Panc1 (cell line): ENCODE measurements around the gene THSD7A. TPM values are rescaled to one million over a fixed set of nuclear protein-coding genes. Genes with fewer than 3 reads are reported as not detected.

Experiments used
- ATAC-seq: fragments of 200-7000 bp; cut with Tn5 transposase; 2 replicates; pipeline ENCODE4 v1.9.1; 2020; ENCODE audit warnings: mild to moderate bottlenecking, moderate library complexity
- BruUV-seq: library from RNA; stranded (reverse); fragments of 400-500 nt; replicated peaks from 2 replicates; lab custom pipeline; 2021; lab: Mats Ljungman, UMichigan
- CTCF ChIA-PET: fragments of 300-600 bp; sonication (Branson Sonifier 250); formaldehyde crosslinking; loops from one replicate; lab custom pipeline; 2022; ENCODE audit warnings: antibody characterized with exemption; lab: Charles Lee
- POLR2A ChIA-PET: fragments of 300-600 bp; sonication (Branson Sonifier 250); formaldehyde crosslinking; loops from one replicate; lab custom pipeline; 2022; ENCODE audit warnings: antibody characterized with exemption; lab: Charles Lee
- DNase-seq: peaks from one replicate; pipeline ENCODE4 v3.0.0-alpha.2; 2010; ENCODE audit warnings: low read depth, low spot score
- H3K27ac ChIP-seq: 2 replicates; pipeline ENCODE4 v1.5.1; 2011; ENCODE audit warnings: mild to moderate bottlenecking, low read length, inconsistent platforms
- H3K27me3 ChIP-seq: fragments of 200-500 bp; sonication (Bioruptor generic); 2 replicates; pipeline ENCODE4 v1.6.0; 2014; ENCODE audit warnings: low read length, inconsistent platforms; ENCODE audit not compliant: control insufficient read depth, insufficient read depth
- H3K36me3 ChIP-seq: fragments of 200-500 bp; sonication (Bioruptor generic); 2 replicates; pipeline ENCODE4 v1.5.1; 2014; ENCODE audit warnings: inconsistent platforms, mild to moderate bottlenecking, low read length, moderate library complexity; ENCODE audit not compliant: control insufficient read depth, insufficient read depth
- H3K4me1 ChIP-seq: 2 replicates; pipeline ENCODE4 v1.5.1; 2011; ENCODE audit warnings: inconsistent platforms, mild to moderate bottlenecking, low read length, moderate library complexity; ENCODE audit not compliant: control insufficient read depth, insufficient read depth
- H3K4me3 ChIP-seq, 2 experiments: 2 replicates each; pipeline ENCODE4 v1.5.1; 2011 to 2012; ENCODE audit warnings: low read depth in 2 of 2, low read length in 2 of 2, mild to moderate bottlenecking in 2 of 2, inconsistent platforms in 1 of 2, moderate library complexity in 1 of 2
- H3K9me3 ChIP-seq: fragments of 200-500 bp; sonication (Bioruptor generic); 2 replicates; pipeline ENCODE4 v1.5.1; 2014; ENCODE audit warnings: low read depth, mild to moderate bottlenecking, inconsistent platforms, low read length, moderate library complexity; ENCODE audit not compliant: control insufficient read depth, insufficient read depth
- CTCF ChIP-seq: fragments of 450-650 bp; IDR thresholded peaks from 2 replicates; pipeline ENCODE4 v1.5.1; 2017; ENCODE audit warnings: mild to moderate bottlenecking
- POLR2AphosphoS5 ChIP-seq: IDR thresholded peaks from 2 replicates; pipeline ENCODE4 v1.6.1; 2012; ENCODE audit warnings: mild to moderate bottlenecking, low read depth, low read length, moderate library complexity
- SIN3A ChIP-seq: IDR thresholded peaks from 2 replicates; pipeline ENCODE4 v1.6.1; 2012; ENCODE audit warnings: low read depth, mild to moderate bottlenecking, low read length, moderate library complexity, borderline replicate concordance; ENCODE audit not compliant: insufficient read depth
- TCF7L2 ChIP-seq: IDR thresholded peaks from 2 replicates; pipeline ENCODE4 v1.6.1; 2011; ENCODE audit warnings: mild to moderate bottlenecking, low read depth, low read length, inconsistent platforms
- in situ Hi-C: cut with HindIII; loops from 2 replicates; pipeline ENCODE4 v1.10.0; 2016; ENCODE audit warnings: low sequenced_read_pairs, low pct_unique_long_range_greater_than_20kb
- intact Hi-C: fragments of 100-400 bp; cut with micrococcal nuclease; formaldehyde crosslinking; loops from one replicate; pipeline ENCODE4 v1.10.0; 2022; ENCODE audit not compliant: unreplicated experiment
- total RNA-seq: library from RNA; stranded (reverse); gene quantifications from one replicate; pipeline ENCODE4 v1.2.1, GENCODE V29; 2021; ENCODE audit not compliant: unreplicated experiment
- TF ChIP-seq, protein P1 (sequence below), 2 experiments: IDR thresholded peaks; 2 replicates each; pipeline ENCODE4 v1.6.1; 2011 to 2012; ENCODE audit warnings: low read depth in 2 of 2, control low read depth in 1 of 2, low read length in 1 of 2, mild to moderate bottlenecking in 1 of 2, moderate library complexity in 1 of 2; ENCODE audit not compliant: insufficient read depth in 1 of 2

The THSD7A gene
- total RNA-seq, 1 experiment from 2014 or later = 38.6 TPM

DNA sequence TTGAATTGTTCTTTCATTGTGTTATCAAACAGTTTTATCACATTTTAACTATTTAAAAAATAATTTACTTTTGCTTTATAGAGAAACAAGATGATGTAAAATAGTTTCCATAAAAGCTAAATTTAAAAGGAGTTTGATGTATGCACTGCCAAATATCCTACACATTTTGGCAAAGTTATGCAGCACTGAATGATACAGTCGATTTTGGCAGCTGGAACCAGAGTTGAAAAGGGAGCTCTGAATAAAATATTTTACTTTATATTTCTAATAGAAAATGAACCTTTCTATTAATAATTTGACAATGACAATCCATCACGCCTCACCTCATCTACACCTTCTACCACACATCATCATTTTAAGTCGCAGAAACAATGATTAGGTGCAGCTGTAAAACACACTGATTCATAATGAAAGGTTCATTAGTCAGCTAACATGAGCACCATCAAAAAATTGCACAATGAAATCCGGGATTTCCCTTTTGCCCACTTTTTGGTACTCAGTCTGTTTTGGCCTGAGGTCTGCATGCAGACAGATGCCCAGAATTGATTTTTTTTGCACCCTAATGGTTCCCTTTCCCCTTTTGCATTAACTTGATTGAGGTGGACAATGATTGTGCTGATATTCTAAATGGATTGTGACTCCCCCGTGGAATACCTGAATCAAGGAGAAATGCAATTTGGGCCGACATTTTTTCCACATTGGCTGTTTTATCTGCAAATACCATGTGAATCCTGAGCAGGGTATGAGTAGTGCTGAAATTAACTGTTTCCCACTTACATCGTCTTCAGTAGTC, 105.8 kb downstream of the THSD7A start:
- Histone ChIP-seq H3K4me1 (peaks cover 19% of the 10 kb centered on the region; the same call in 1 of the 2 replicates), H3K9me3 (no peaks in the 10 kb centered on the region), H3K27me3 (no peaks in the 10 kb centered on the region), H3K4me3 (no peak overlapping the region), H3K27ac (peak overlapping the region; percentile 9; the same call in 1 of the 2 replicates), H3K36me3 (no peaks in the 10 kb centered on the region)
- DNase-seq (no peak), ATAC-seq (no peak)
- ChIA-PET POLR2A (interaction anchor here (0.6 kb wide), 3 partner anchors 16 to 266 kb away, joined by 5 to 8 read pairs (median 7); no protein-coding TSS in a partner anchor), CTCF (no interaction called here)
- no TSS peak for BruUV-seq
- TF ChIP-seq POLR2AphosphoS5 (no peak), CTCF (no peak), SIN3A (no peak), TCF7L2 (no peak)
- TF ChIP-seq, protein P1, sequence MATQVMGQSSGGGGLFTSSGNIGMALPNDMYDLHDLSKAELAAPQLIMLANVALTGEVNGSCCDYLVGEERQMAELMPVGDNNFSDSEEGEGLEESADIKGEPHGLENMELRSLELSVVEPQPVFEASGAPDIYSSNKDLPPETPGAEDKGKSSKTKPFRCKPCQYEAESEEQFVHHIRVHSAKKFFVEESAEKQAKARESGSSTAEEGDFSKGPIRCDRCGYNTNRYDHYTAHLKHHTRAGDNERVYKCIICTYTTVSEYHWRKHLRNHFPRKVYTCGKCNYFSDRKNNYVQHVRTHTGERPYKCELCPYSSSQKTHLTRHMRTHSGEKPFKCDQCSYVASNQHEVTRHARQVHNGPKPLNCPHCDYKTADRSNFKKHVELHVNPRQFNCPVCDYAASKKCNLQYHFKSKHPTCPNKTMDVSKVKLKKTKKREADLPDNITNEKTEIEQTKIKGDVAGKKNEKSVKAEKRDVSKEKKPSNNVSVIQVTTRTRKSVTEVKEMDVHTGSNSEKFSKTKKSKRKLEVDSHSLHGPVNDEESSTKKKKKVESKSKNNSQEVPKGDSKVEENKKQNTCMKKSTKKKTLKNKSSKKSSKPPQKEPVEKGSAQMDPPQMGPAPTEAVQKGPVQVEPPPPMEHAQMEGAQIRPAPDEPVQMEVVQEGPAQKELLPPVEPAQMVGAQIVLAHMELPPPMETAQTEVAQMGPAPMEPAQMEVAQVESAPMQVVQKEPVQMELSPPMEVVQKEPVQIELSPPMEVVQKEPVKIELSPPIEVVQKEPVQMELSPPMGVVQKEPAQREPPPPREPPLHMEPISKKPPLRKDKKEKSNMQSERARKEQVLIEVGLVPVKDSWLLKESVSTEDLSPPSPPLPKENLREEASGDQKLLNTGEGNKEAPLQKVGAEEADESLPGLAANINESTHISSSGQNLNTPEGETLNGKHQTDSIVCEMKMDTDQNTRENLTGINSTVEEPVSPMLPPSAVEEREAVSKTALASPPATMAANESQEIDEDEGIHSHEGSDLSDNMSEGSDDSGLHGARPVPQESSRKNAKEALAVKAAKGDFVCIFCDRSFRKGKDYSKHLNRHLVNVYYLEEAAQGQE (IDR thresholded peaks at IDR 0.05; ENCODE audit: insufficient read depth in 1 of 2, low read depth in 2 of 2, low read length in 1 of 2) = no peak
- intact Hi-C loops (no loop called here), in situ Hi-C loops (no loop called here)

DNA sequence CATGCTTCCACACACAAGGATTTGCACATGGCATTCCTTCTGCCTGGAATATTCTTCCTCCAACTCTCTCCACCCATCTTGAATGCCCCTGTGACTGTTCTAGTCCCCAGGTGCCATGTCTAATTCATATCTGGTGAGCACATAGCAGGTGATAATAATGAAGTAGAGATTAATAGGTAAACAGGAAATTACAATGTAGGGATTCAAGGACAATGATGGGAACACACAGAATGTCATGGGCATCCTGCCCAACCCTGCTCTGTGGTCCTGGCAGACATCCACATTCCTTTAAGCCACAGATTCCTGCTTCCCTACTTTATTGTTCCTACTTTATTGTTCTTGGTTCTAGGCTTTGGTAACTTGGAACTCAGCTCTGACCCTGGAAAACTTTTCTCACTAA, 115.8 kb downstream of the THSD7A start:
- Histone ChIP-seq H3K4me3 (no peak overlapping the region), H3K36me3 (no peaks in the 10 kb centered on the region), H3K4me1 (peaks cover 14% of the 10 kb centered on the region), H3K9me3 (no peaks in the 10 kb centered on the region), H3K27me3 (no peaks in the 10 kb centered on the region), H3K27ac (peak overlapping the region; percentile 36; the same call in 1 of the 2 replicates)
- peak; percentile 35 for DNase-seq
- TF ChIP-seq TCF7L2 = no peak
- POLR2A ChIA-PET = no interaction called here
- ATAC-seq = peak; percentile 69
- intact Hi-C loops = no loop called here
- CTCF ChIA-PET = no interaction called here
- in situ Hi-C loops = no loop called here
- BruUV-seq = no TSS peak

- Histone ChIP-seq H3K4me1 (peaks cover 21% of the 10 kb centered on the region), H3K4me3 (no peak overlapping the region), H3K27ac (peak overlapping the region; percentile 51; the same call in 1 of the 2 replicates), H3K9me3 (no peaks in the 10 kb centered on the region), H3K27me3 (no peaks in the 10 kb centered on the region), H3K36me3 (no peaks in the 10 kb centered on the region)
- intact Hi-C loops (no loop called here), in situ Hi-C loops (no loop called here)
- no TSS peak for BruUV-seq
- ChIA-PET POLR2A (no interaction called here), CTCF (no interaction called here)
- DNase-seq = no peak
- ATAC-seq = no peak
- TF ChIP-seq SIN3A = no peak
- TF ChIP-seq, protein P1 (IDR thresholded peaks at IDR 0.05; ENCODE audit: insufficient read depth in 1 of 2, low read depth in 2 of 2, low read length in 1 of 2) = no peak
- TF ChIP-seq TCF7L2 = no peak
- TF ChIP-seq POLR2AphosphoS5 = no peak
- no peak for TF ChIP-seq CTCF
Measured at GRCh38 chr7:11714676-11715075, 117.3 kb downstream of the THSD7A start.
